Measurements from ENCODE around the gene SLC2A9.
A peak's percentile ranks its signal among the peaks of the same experiment; 100 is the strongest.

SLC2A9 gene

GRCh38 chr4:10045481-10045880 lies 24.2 kb upstream of the SLC2A9 start:
- no peak for DNase-seq (ENCODE audit: low spot score)

- DNase-seq (ENCODE audit: low spot score), result no peak
Observed at GRCh38 chr4:10041036-10041435, 19.7 kb upstream of the SLC2A9 start.

GRCh38 chr4:10040049-10040892 lies 19.0 kb upstream of the SLC2A9 start:
- no peak for DNase-seq (ENCODE audit: low spot score)

GRCh38 chr4:10036807-10037342 lies 15.6 kb upstream of the SLC2A9 start:
- DNase-seq (ENCODE audit: low spot score), result no peak

- no peak for DNase-seq (ENCODE audit: low spot score)
Observed at GRCh38 chr4:10035130-10035529, 13.8 kb upstream of the SLC2A9 start.

- no peak for DNase-seq (ENCODE audit: low spot score)
Observed at GRCh38 chr4:10034612-10035104, 13.4 kb upstream of the SLC2A9 start.

GRCh38 chr4:10034136-10034535 lies 12.8 kb upstream of the SLC2A9 start:
- DNase-seq (ENCODE audit: low spot score), result no peak

DNA sequence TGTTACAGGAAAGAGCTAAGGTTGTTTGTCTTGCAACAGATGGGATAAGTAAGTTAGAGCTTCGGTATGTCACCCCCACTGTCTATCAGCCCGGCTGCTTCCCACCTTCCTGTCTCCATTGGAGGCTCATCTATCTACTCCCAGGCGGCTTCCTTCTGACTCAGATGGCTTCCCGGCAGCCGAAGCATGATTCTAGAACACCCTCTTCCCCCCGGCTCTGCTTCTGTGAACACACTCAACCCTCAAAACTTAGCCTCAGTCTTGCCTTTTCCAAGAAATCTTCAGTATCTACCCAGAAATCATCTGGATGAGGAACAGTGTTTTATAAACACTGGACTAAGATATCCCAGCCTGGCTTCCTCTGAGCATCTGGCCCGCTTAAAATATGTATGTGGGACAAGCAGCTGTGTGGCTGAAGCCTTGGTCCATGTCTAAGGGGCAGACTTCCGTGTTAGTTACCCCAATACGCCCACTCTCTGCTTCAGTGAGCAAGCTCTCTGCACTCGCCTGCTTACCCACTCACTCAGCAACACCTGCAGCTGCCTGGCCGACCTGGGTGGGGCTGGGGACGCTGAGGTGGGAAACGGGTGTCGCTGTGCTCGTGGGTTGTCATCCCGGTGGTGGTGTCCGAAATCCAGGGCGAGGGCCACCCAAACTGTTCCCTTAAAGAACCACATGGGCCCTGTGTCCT lies 12.0 kb upstream of the SLC2A9 start:
- DNase-seq (ENCODE audit: low spot score), result peak; percentile 47

GRCh38 chr4:10032625-10033024 lies 11.3 kb upstream of the SLC2A9 start:
- DNase-seq (ENCODE audit: low spot score), result no peak

DNA sequence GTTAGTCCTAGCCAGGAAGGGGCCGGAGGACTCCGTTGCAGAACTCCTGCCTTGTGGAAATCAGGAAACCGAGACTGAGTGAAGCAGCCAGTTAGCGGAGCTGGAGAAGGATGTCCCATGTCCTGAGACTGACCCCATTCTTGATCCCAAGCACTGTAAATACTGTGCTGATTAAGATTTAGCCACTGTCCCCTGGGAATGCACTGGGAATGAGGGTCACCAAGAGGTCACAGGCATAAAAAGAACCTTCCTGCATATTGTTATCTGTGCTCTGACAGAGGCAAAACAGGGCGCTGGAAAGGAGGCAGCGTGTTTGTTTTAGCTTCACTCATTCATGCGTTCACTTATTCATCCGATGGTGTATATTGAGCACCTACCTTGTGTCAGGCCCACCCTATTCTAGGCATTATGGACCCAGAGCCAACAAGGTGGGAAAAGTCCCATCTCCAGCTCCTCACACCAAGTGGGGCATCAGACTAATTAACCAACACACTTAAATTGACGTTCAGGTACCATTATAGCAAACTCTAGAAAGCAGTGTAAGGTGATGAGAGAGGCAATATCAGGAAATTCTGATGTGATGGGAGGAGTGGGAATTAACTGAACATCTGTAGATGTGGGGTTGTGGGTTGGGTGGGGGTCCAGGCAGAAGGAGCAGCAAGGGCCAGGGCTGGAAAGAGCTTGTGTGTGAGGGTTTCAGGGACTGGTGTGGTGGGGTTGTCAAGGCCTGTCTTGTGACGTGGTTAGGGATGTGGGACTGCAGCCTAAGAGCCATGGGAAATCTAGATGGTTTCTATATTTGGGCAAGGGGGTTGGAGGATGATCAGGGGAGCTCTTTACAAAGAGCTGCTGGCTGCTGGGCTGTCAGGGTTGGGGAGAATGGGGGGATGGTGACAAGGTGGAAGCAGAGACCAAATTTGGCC lies 10.6 kb upstream of the SLC2A9 start:
- peak; percentile 85 for DNase-seq (ENCODE audit: low spot score)

DNA sequence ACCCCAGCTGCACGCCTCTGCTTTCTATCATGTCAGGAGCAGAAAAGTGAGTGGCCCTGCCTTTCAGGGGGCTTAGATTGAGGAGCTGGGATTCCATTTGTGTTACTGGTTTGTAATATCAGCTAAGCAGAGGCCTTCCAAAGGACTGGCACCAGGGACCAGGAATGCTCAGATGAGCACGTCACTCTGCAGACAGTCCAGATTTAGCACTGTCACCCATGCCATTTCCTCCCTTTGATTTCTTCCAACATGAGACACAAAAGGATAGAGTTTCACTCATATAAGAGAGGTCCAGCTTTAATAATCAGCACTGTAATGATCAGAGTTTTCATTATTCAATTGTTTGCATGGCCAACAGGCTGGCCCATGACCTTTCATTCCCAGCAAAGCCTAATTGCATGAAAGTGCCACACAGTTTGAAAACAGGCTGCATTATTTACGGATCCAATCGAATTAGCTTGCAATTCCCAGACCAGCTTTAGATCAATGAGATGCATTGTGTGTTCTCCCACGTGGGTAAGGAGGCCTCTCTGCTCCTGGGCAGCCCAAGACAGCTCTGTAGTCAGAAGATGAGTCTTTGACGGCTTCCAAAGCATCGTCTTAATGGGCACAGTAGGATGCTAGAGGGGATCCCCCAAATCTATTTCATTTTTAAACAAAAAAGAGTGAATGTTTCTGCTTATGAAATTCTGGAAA lies 9.8 kb upstream of the SLC2A9 start:
- peak; percentile 85 for DNase-seq (ENCODE audit: low spot score)

DNA sequence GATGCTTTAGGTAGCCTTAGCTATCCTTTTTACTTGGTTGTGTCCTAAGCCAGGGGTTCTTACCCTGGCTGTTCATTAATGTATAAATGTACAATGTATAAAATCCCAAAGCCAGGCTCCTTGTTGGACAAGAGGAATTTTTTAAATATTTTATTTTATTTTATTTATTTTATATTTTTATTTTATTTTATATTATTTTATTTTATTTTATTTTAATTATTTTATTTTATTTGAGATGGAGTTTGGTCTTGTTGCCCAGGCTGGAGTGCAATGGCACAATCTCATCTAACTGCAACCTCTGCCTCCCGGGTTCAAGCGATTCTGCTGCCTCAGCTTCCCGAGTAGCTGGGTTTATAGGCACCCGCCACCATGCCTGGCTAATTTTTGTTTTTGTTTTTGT lies 8.1 kb upstream of the SLC2A9 start:
- DNase-seq (ENCODE audit: low spot score), result no peak

GRCh38 chr4:10028910-10029309 lies 7.6 kb upstream of the SLC2A9 start:
- no peak for DNase-seq (ENCODE audit: low spot score)

DNA sequence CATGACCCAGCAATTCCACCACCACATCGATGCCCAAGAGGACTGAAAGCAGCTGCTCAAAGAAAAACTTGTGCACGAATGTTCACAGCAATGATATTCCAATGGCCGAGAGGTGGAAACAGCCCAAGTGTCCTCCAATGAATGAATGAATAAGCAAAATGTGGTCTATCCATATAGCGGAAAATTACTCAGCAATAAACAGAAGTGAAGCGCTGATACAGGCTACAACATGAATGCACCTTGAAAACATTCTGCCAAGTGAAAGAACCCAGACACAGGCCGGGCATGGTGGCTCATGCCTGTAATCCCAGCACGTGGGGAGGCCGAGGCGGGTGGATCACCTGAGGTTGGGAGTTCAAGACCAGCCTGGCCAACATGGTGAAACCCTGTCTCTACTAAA lies 5.2 kb upstream of the SLC2A9 start:
- DNase-seq (ENCODE audit: low spot score), result no peak

- no peak for DNase-seq (ENCODE audit: low spot score)
Observed at GRCh38 chr4:10025230-10025806, 4.0 kb upstream of the SLC2A9 start.

DNA sequence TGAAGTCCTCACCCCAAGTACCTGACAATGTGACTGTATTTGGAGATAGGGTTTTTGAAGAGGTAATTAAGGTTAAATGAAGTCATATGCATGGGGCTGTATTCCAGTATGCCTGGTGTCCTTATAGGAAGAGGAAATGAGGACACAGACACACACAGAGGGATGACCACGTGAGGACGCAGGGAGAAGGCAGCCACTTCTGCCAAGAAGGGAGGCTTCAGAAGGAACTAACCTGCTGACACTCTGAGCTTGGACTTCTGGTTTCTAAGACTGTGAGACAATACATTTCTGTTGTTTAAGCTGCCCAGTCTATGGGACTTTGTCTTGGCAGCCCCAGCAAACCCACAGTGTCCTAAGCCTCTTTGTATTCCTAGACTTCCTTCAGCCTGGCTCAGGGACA lies 3.0 kb upstream of the SLC2A9 start:
- no peak for DNase-seq (ENCODE audit: low spot score)

GRCh38 chr4:10023806-10024205 lies 2.5 kb upstream of the SLC2A9 start:
- DNase-seq (ENCODE audit: low spot score), result no peak

DNA sequence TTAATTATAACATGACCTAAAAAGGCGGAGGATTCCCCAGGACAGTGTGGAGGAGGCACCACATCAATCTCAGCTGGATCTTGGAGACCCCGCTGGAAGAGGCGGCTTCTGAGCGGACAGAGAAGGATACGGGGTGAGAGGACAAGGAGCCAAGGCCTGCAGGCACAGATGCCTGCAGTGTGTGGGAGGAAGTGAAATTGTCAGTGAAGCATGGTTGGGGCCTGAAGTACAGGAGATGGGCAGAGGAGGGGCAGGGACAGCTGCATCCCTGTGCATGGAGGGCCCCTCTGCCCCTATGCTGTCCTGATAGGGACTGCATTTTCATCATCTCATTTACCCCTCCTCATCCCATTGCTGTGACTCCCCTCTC lies 1.7 kb upstream of the SLC2A9 start:
- DNase-seq (ENCODE audit: low spot score), result no peak

GRCh38 chr4:10022346-10023049 lies 1.2 kb upstream of the SLC2A9 start:
- DNase-seq (ENCODE audit: low spot score), result no peak

- no peak for DNase-seq (ENCODE audit: low spot score)
Observed at GRCh38 chr4:10021653-10022023, 341 bp upstream of the SLC2A9 start.

Measured in SK-N-DZ (cell line).